ENCODE measurements around the gene TBC1D1. TPM values are rescaled to one million over a fixed set of nuclear protein-coding genes. Genes with fewer than 3 reads are reported as not detected.
A peak's percentile ranks its signal among the peaks of the same experiment; 100 is the strongest.

Gene TBC1D1
- total and polyA plus RNA-seq, 2 of the 8 experiments (the other 6 are each of a cell fraction or from before 2014, with no cell fraction given): 96.9 to 162 TPM

DNA sequence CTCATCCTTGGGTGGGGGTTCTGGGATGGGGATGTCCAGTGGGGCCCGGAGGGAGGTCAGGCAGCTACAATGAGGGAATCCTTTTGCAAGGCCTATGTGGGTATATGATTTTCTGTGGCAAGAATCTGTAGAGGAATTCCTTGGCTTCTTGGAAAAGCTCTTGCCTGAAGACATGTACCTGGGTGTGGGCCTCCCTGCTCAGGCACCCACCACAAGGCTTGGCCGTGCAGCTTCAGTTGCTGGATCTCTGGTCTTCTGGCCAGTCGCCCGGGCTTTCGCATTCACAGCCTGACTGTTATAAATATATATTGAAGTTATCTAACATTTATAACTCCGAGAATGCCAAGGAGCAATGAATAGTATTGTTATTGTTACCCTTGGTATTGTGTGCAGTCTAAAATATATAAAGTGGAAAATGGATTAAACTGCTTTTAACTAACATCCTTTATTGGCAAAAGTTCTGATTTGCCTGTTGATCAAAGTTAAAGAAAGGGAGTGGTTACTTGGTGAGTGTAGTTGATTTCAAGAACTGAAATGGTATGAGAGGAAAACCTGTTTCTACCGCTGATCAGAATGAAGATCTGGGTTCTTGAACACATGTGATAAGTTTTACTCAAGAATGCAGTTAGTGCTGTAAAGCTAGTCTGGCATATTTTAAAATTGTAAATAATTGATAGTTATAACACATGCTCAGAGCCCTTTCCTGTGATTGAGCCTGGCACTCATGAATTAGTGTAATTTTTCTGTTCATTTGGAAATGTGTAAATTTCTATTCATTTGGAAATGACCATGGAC is 105.3 kb downstream of the TBC1D1 start:
- Histone ChIP-seq H3K27me3 (replicated peaks in 1 of 4; ENCODE audit: control insufficient read depth in 3 of 4, extremely low read depth in 1 of 4, insufficient read depth in 3 of 4, low read length in 3 of 4) (no peaks in the 10 kb centered on the region), H3K27ac (ENCODE audit: low read depth, low read length) (no peak overlapping the region), H3K56ac (replicated peaks; ENCODE audit: insufficient read length, low read depth, low read length) (no peak overlapping the region), H3K14ac (ENCODE audit: insufficient read length) (no peak overlapping the region), H3K9ac (replicated peaks in 1 of 4; ENCODE audit: extremely low read depth in 1 of 4, low read depth in 3 of 4, low read length in 3 of 4) (no peak overlapping the region), H4K5ac (ENCODE audit: insufficient read length, low read depth, low read length) (no peak overlapping the region), H2AFZ (ENCODE audit: low read length) (no peak overlapping the region), H3K23ac (ENCODE audit: insufficient read length) (no peak overlapping the region), H3K79me1 (ENCODE audit: low read depth, low read length) (peaks cover 11% of the 10 kb centered on the region), H3K79me2 (ENCODE audit: control insufficient read depth in 1 of 2, insufficient read depth in 2 of 2, low read length in 2 of 2) (peaks cover 0 to 70% of the 10 kb centered on the region in 2 experiments; a peak in 2 of 4 replicates), H3K4me1 (replicated peaks in 1 of 4; ENCODE audit: control insufficient read depth in 3 of 4, insufficient read depth in 4 of 4, low read length in 3 of 4) (peaks cover 11 to 24% (median 16%) of the 10 kb centered on the region in 4 experiments), H4K91ac (replicated peaks; ENCODE audit: insufficient read length, low read length) (no peak overlapping the region), H4K20me1 (replicated peaks in 1 of 2; ENCODE audit: control insufficient read depth in 1 of 2, insufficient read depth in 2 of 2, low read length in 2 of 2) (peaks cover 0 to 2% of the 10 kb centered on the region in 2 experiments), H4K8ac (ENCODE audit: extremely low read depth, insufficient read depth, low read length) (no peak overlapping the region), H3K36me3 (ENCODE audit: control insufficient read depth in 2 of 4, insufficient read depth in 4 of 4, low read length in 3 of 4) (no peaks in the 10 kb centered on the region), H2BK12ac (ENCODE audit: low read depth, low read length) (no peak overlapping the region), H3K9me3 (ENCODE audit: insufficient read depth in 2 of 2, low read depth in 1 of 2, low read length in 1 of 2) (no peaks in the 10 kb centered on the region), H3K4ac (replicated peaks; ENCODE audit: insufficient read length, low read depth, low read length) (no peak overlapping the region), H3K4me3 (ENCODE audit: extremely low read depth in 1 of 4, insufficient read depth in 2 of 4, low read depth in 3 of 4, low read length in 4 of 4) (no peak overlapping the region), H3K18ac (ENCODE audit: extremely low read depth, low read length) (no peak overlapping the region), H3K4me2 (ENCODE audit: insufficient read depth in 1 of 2, low read depth in 2 of 2, low read length in 2 of 2) (no peak overlapping the region), H2BK20ac (ENCODE audit: low read length) (no peak overlapping the region), H3K23me2 (ENCODE audit: low read depth, low read length) (no peaks in the 10 kb centered on the region), H2AK5ac (ENCODE audit: low read depth, low read length) (no peak overlapping the region), H2BK120ac (replicated peaks; ENCODE audit: low read depth, low read length) (no peak overlapping the region), H2BK15ac (ENCODE audit: low read length) (no peak overlapping the region), H2BK5ac (ENCODE audit: low read depth, low read length) (no peak overlapping the region)
- CTCF ChIA-PET (ENCODE audit: partially characterized antibody): no interaction called here
- DNase-seq (ENCODE audit: low read depth in 1 of 2, low spot score in 2 of 2) (peak in 1 of 2 experiments; percentile 28), FAIRE-seq (no peak)
- whole genome bisulfite sequencing, 2 experiments (ENCODE audit: extremely low coverage in 1 of 2, insufficient coverage in 1 of 2, insufficient read length in 1 of 2, insufficient replicate concordance in 2 of 2, low coverage in 1 of 2, low lambda C conversion rate in 2 of 2, missing lambda C conversion rate in 1 of 2): 95% methylated on average over 7 of the region's 7 CpGs; no CpG with 5 or more reads in 1 of the 2 experiments
- TF ChIP-seq FOSL1 (IDR thresholded peaks at IDR 0.05; ENCODE audit: insufficient read depth, low read depth, low read length) (no peak), CREB1 (IDR thresholded peaks at IDR 0.05) (no peak), SIN3A (conservative IDR thresholded peaks at IDR 0.05 in 1 of 2, IDR thresholded peaks at IDR 0.05 in 1 of 2; ENCODE audit: low read depth in 1 of 2, low read length in 2 of 2) (no peak), JUND (IDR thresholded peaks at IDR 0.05; ENCODE audit: low read length) (no peak)
- POLR2A ChIA-PET (ENCODE audit: partially characterized antibody): no interaction called here
